ENCODE measurements around the gene PFN1. TPM values are rescaled to one million over a fixed set of nuclear protein-coding genes. Genes with fewer than 3 reads are reported as not detected.

PFN1 gene
- total RNA-seq (2022), result 367 and 416 TPM in 2 replicates
- Bru-seq, nascent RNA, result percentile 89 among the genes with signal in this experiment
- BruChase-seq, experiment 1, labeled RNA remaining after a 2-hour chase, result percentile 92 among the genes with signal in this experiment
- BruChase-seq, experiment 2, labeled RNA remaining after a 6-hour chase, result percentile 98 among the genes with signal in this experiment
- long read RNA-seq, transcript PFN1-201 (3 exons, 1,291 nt), result major isoform, 1,531 of 1,543 reads
- long read RNA-seq, partial matches to known transcripts, result 0 of 1,543 reads
- long read RNA-seq, other reads (novel, unspliced or antisense), result 9 of 1,543 reads

- Mint-ChIP-seq H3K27me3 (ENCODE audit: insufficient read depth, unreplicated experiment) (no peaks in the 10 kb centered on the region), H3K4me3 (ENCODE audit: unreplicated experiment) (peak within 1 kb of the TSS; percentile 85), H3K9me3 (ENCODE audit: unreplicated experiment) (no peaks in the 10 kb centered on the region), H3K4me1 (ENCODE audit: low read depth, unreplicated experiment) (peaks cover 10% of the 10 kb centered on the region), H3K36me3 (ENCODE audit: insufficient read depth, unreplicated experiment) (peaks cover 36% of the 10 kb centered on the region), H3K27ac (ENCODE audit: unreplicated experiment) (peak within 1 kb of the TSS; percentile 90)
- Histone ChIP-seq H3K27me3 (replicated peaks; ENCODE audit: control insufficient read depth, insufficient read depth, low read length) (no peaks in the 10 kb centered on the region), H3K9me3 (no peaks in the 10 kb centered on the region), H3K36me3 (ENCODE audit: control insufficient read depth, insufficient read depth, low read length) (no peaks in the 10 kb centered on the region; the same call in 1 of the 2 replicates), H3K4me3 (ENCODE audit: low read depth, low read length) (peak within 1 kb of the TSS; percentile 97), H3K4me1 (peaks cover 15% of the 10 kb centered on the region)
- ChIA-PET CTCF (interaction anchor here (0.5 kb wide), 1 partner anchor 40 kb away, joined by 3 read pairs; no protein-coding TSS in a partner anchor), POLR2A (interaction anchor here (1.7 kb wide), 1 partner anchor 19 kb away, joined by 16 read pairs; the partner anchor contains the start of gene SPAG7)
- DNase-seq, result peak; percentile 81 to 85
- no TSS peak for BruUV-seq (replicated peaks)
- no peak for TF ChIP-seq CTCF (IDR thresholded peaks at IDR 0.05; ENCODE audit: insufficient read depth in 1 of 2, low read depth in 1 of 2, low read length in 1 of 2, severe bottlenecking in 1 of 2, unreplicated experiment in 1 of 2)
- intact Hi-C loops (cut with micrococcal nuclease; ENCODE audit: unreplicated experiment), result no loop called here
Observed at GRCh38 chr17:4948166-4948930, at the start of gene PFN1. PFN1 (minus strand) TSS chr17:4948530; CDS start chr17:4948394, 136 bp downstream.

- DNase-seq, result peak; percentile 86 to 89
- Mint-ChIP-seq H3K27me3 (ENCODE audit: insufficient read depth, unreplicated experiment) (no peaks in the 10 kb centered on the region), H3K4me3 (ENCODE audit: unreplicated experiment) (peak within 1 kb of the TSS; percentile 84), H3K36me3 (ENCODE audit: insufficient read depth, unreplicated experiment) (peaks cover 16% of the 10 kb centered on the region), H3K4me1 (ENCODE audit: low read depth, unreplicated experiment) (no peaks in the 10 kb centered on the region), H3K9me3 (ENCODE audit: unreplicated experiment) (no peaks in the 10 kb centered on the region), H3K27ac (ENCODE audit: unreplicated experiment) (peak within 1 kb of the TSS; percentile 57)
- POLR2A ChIA-PET, result interaction anchor here (0.6 to 1.2 kb wide), 6 partner anchors 29 to 109 kb away, joined by 3 to 15 read pairs (median 4); partner anchors contain the start of genes RNF167, SLC25A11, SPAG7 and ZFP3
- Histone ChIP-seq H3K36me3 (ENCODE audit: control insufficient read depth, insufficient read depth, low read length) (peaks cover 1% of the 10 kb centered on the region; the same call in 1 of the 2 replicates), H3K4me3 (ENCODE audit: low read depth, low read length) (peak within 1 kb of the TSS; percentile 78), H3K9me3 (no peaks in the 10 kb centered on the region), H3K27me3 (replicated peaks; ENCODE audit: control insufficient read depth, insufficient read depth, low read length) (no peaks in the 10 kb centered on the region), H3K4me1 (peaks cover 5% of the 10 kb centered on the region)
- TF ChIP-seq CTCF (IDR thresholded peaks at IDR 0.05; ENCODE audit: insufficient read depth in 1 of 2, low read depth in 1 of 2, low read length in 1 of 2, severe bottlenecking in 1 of 2, unreplicated experiment in 1 of 2), result no peak
- BruUV-seq (replicated peaks), result no TSS peak
- CTCF ChIA-PET, result interaction anchor here (0.6 kb wide), 1 partner anchor 81 kb away, joined by 3 read pairs; the partner anchor contains the start of gene ZFP3
- intact Hi-C loops (cut with micrococcal nuclease; ENCODE audit: unreplicated experiment), result no loop called here
Observed at GRCh38 chr17:4997302-4998026, 49.1 kb upstream of the PFN1 start, which contains the start of the genes INCA1 and KIF1C. INCA1 (minus strand) TSS chr17:4997522; CDS start chr17:4994437, 3,085 bp downstream. KIF1C (plus strand) TSS chr17:4997950; CDS start chr17:5000247, 2,297 bp downstream.

All from Caco-2 (cell line).